Prostate gland (tissue), 2 donors: ENCODE results near the gene NACAD. TPM values are rescaled to one million over a fixed set of nuclear protein-coding genes. Genes with fewer than 3 reads are reported as not detected.

Source experiments
- DNase-seq: peaks from one replicate; pipeline ENCODE4 v3.0.0-alpha.2; 2019; ENCODE audit warnings: low spot score
- H3K27ac ChIP-seq, 2 donors: fragments of 200-600 bp; sonication (generic); 2 replicates each; pipeline ENCODE4 v1.5.1; 2017 to 2019
- H3K27me3 ChIP-seq: fragments of 200-600 bp; sonication (generic); replicated peaks from 2 replicates; pipeline ENCODE4 v1.5.1; 2019; ENCODE audit not compliant: insufficient read depth
- H3K36me3 ChIP-seq, 2 donors: fragments of 200-600 bp; sonication (generic); 1 replicate in 1 of 2; 2 replicates in 1 of 2; pipeline versions ENCODE4 v1.5.1 to v1.8.1; 2017 to 2019
- H3K4me1 ChIP-seq: fragments of 200-600 bp; sonication (generic); replicated peaks from 2 replicates; pipeline ENCODE4 v1.5.1; 2019
- H3K4me3 ChIP-seq, 2 donors: fragments of 200-600 bp; sonication (generic); 2 replicates each; pipeline ENCODE4 v1.5.1; 2017 to 2019
- H3K9me3 ChIP-seq: fragments of 200-600 bp; sonication (generic); 2 replicates; pipeline ENCODE4 v1.5.1; 2017
- CTCF ChIP-seq, 4 experiments: fragments of 200-600 bp in 2 of 4; fragments of 450-650 bp in 2 of 4; sonication (generic) in 2 of 4; IDR thresholded peaks; 1 replicate in 3 of 4; 2 replicates in 1 of 4; pipeline ENCODE4 v1.5.1; 2016 to 2019; ENCODE audit warnings: antibody characterized with exemption in 4 of 4, mild to moderate bottlenecking in 2 of 4, moderate library complexity in 2 of 4
- POLR2A ChIP-seq: fragments of 450-650 bp; IDR thresholded peaks from one replicate; pipeline ENCODE4 v1.6.1; 2016; ENCODE audit warnings: antibody characterized with exemption, mild to moderate bottlenecking
- POLR2AphosphoS5 ChIP-seq: sonication (generic); formaldehyde crosslinking; IDR thresholded peaks from one replicate; pipeline ENCODE4 v1.6.1; 2017; ENCODE audit warnings: antibody characterized with exemption
- WGBS: methylation state at CpG from one replicate; pipeline ENCODE4 v1.1.5; 2018; 5-methylcytosine and 5-hydroxymethylcytosine counted together
- intact Hi-C: fragments of 100-400 bp; cut with DNase I; formaldehyde crosslinking; loops from one replicate; pipeline ENCODE4 v1.14.2; 2022
- total RNA-seq, 2 donors: library from RNA; depleted of rRNA; stranded (reverse); fragments of >200 nt; gene quantifications; one replicate each; pipeline ENCODE4 v1.1.0, GENCODE V29; 2016

Gene NACAD
- total RNA-seq, 2 donors from 2014 or later = 3.5 to 10.3 TPM

DNA sequence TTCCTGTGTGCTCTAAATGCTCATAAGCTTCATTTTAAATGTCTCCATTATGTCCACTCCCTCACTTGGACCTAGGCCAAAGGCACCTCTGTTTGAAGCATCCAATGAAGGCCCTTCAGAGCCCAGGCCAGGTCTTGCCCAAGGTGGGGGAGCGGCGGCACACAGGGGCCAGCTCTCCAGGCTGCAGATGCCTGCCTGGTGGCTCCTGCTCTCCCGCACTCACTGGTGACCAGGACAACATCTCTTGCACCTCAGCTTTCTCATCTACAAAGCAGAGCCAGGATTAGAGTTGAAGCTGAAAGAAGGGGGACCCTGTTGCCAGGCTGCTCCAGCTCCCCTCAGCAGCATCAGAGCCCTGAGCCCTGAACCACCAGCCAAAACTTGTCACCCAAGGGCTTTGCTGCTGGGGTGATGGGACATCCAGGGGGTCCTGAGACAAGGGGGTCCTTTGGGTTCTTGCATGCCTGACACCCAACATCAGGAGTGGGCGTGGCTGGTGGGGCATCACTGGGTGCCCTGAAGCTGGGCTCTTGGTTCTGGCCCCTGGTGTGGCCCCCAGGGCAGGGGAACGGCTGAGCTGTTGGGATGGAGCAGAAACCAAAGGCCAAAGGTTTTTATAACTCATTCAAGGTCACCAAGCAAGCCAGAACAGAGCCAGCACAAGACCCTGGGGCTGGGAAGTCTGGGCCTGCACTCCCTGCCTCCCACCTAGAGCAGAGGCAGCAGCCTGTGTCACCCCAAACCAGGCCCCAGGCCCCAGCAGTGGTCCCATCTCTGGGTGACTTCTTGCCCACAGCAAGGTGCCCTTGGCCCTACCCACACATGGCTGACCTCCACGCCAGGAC lies 1.2 kb downstream of the NACAD start:
- H3K4me1 ChIP-seq = no peaks in the 10 kb centered on the region
- DNase-seq = no peak
- 96% methylated on average over 6 of the region's 6 CpGs for WGBS
- H3K9me3 ChIP-seq = no peaks in the 10 kb centered on the region
- intact Hi-C loops = no loop called here
- no peak for TF ChIP-seq POLR2AphosphoS5
- no peak for TF ChIP-seq CTCF (IDR thresholded peaks at IDR 0.05)
- no peak for TF ChIP-seq POLR2A
- H3K27me3 ChIP-seq = no peaks in the 10 kb centered on the region
- H3K4me3 ChIP-seq = no peak overlapping the region
- no peaks in the 10 kb centered on the region for H3K36me3 ChIP-seq
- H3K27ac ChIP-seq = no peak overlapping the region

DNA sequence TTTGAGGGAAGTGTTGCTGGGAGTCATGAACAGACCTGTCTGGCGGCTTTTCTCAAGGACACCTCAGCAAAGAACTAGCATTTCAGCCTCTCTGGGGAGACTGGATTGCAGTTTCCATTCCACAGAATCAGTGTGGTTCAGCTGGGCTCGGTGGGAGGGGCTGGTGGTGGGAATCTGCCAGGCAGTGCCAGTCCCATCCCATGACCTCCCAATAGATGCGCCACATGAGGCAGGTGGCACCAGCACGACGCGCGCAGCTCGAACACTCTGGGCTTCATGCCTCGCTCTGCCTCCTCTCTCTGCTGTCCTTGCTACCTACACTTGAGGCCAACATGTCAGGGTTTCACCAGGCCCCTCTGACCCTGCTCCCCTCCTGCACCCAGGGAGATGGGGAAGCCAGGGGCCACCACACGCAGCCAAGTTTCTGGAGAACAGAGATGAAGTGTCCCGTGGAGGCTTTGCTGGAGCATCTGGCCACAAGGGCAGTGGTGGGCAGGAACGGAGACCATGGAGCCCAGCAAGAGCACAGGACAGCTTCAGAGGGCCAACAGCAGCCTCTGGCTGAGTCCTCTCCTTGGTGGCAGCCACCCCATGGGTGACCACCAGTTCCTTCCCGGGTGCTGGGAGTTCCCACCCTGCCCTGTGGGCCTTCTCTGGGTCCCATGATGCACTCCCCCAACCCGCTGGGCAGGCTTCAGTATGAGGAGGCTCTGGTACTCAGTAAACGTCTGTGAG lies 2.3 kb downstream of the NACAD start:
- DNase-seq = no peak
- TF ChIP-seq POLR2AphosphoS5 = no peak
- no peak for TF ChIP-seq POLR2A
- no peak for TF ChIP-seq CTCF (IDR thresholded peaks at IDR 0.05)
- H3K36me3 ChIP-seq = no peaks in the 10 kb centered on the region
- intact Hi-C loops = no loop called here
- H3K27ac ChIP-seq = no peak overlapping the region
- no peaks in the 10 kb centered on the region for H3K9me3 ChIP-seq
- no peaks in the 10 kb centered on the region for H3K4me1 ChIP-seq
- WGBS = 83% methylated on average over 15 of the region's 15 CpGs
- H3K27me3 ChIP-seq = no peaks in the 10 kb centered on the region
- H3K4me3 ChIP-seq = no peak overlapping the region

GRCh38 chr7:45085619-45086200 lies 3.1 kb downstream of the NACAD start:
- H3K27ac ChIP-seq = no peak overlapping the region
- H3K9me3 ChIP-seq = no peaks in the 10 kb centered on the region
- intact Hi-C loops = no loop called here
- H3K4me1 ChIP-seq = no peaks in the 10 kb centered on the region
- H3K36me3 ChIP-seq = no peaks in the 10 kb centered on the region
- no peak for DNase-seq
- no peak overlapping the region for H3K4me3 ChIP-seq
- WGBS = 85% methylated on average over 23 of the region's 23 CpGs
- no peak for TF ChIP-seq POLR2AphosphoS5
- no peak for TF ChIP-seq POLR2A
- TF ChIP-seq CTCF (IDR thresholded peaks at IDR 0.05) = no peak
- no peaks in the 10 kb centered on the region for H3K27me3 ChIP-seq

GRCh38 chr7:45084901-45085618 lies 3.7 kb downstream of the NACAD start:
- no peak for DNase-seq
- H3K9me3 ChIP-seq = no peaks in the 10 kb centered on the region
- H3K27me3 ChIP-seq = no peaks in the 10 kb centered on the region
- H3K4me3 ChIP-seq = no peak overlapping the region
- TF ChIP-seq CTCF (IDR thresholded peaks at IDR 0.05) (no peak), POLR2A (no peak), POLR2AphosphoS5 (no peak)
- WGBS = 69% methylated on average over 19 of the region's 24 CpGs
- intact Hi-C loops = no loop called here
- H3K36me3 ChIP-seq = no peaks in the 10 kb centered on the region
- no peaks in the 10 kb centered on the region for H3K4me1 ChIP-seq
- no peak overlapping the region for H3K27ac ChIP-seq
